ENCODE data around the gene GMDS. TPM values are rescaled to one million over a fixed set of nuclear protein-coding genes. Genes with fewer than 3 reads are reported as not detected.

The GMDS gene
- total and polyA plus RNA-seq, 2 donors (not counting 3 experiments of a cell fraction or from before 2014, with no cell fraction given) = 9.8 to 23.5 TPM

GRCh38 chr6:1729750-1730140 lies 515.7 kb downstream of the GMDS start:
- no peaks in the 10 kb centered on the region for H3K9me3 ChIP-seq (replicated peaks; ENCODE audit: control insufficient read depth, insufficient read depth, low read length)
- no peak overlapping the region for H3K9ac ChIP-seq (replicated peaks; ENCODE audit: extremely low read depth, insufficient read depth, low read length)
- H3K27ac ChIP-seq (ENCODE audit: insufficient read depth, low read depth, low read length) = no peak overlapping the region
- no peaks in the 10 kb centered on the region for H4K20me1 ChIP-seq (replicated peaks; ENCODE audit: control insufficient read depth, extremely low read depth, insufficient read depth, low read length)
- BruUV-seq (replicated peaks) = no TSS peak
- no peak for DNase-seq (ENCODE audit: low read depth, low spot score)
- ChIA-PET POLR2A (no interaction called here), CTCF (interaction anchor here (0.5 to 1.5 kb wide), 4 partner anchors 43 to 172 kb away, joined by 3 to 4 read pairs (median 3); no protein-coding TSS in a partner anchor)
- H3K9me1 ChIP-seq (replicated peaks; ENCODE audit: control insufficient read depth, extremely low read depth, insufficient read depth, low read length) = no peaks in the 10 kb centered on the region
- peaks cover 11% of the 10 kb centered on the region for H3K4me1 ChIP-seq (ENCODE audit: control insufficient read depth, extremely low read depth, insufficient read depth, low read length)
- no peaks in the 10 kb centered on the region for H3K27me3 ChIP-seq (ENCODE audit: control insufficient read depth in 2 of 2, insufficient read depth in 2 of 2, low read length in 2 of 2)
- TF ChIP-seq MAX (IDR thresholded peaks at IDR 0.05; ENCODE audit: insufficient read depth, insufficient read length) (no peak), MYC (IDR thresholded peaks at IDR 0.05; ENCODE audit: low read depth, low read length) (no peak), POLR2A (IDR thresholded peaks at IDR 0.05; ENCODE audit: low read depth, low read length) (no peak), JUN (IDR thresholded peaks at IDR 0.05; ENCODE audit: borderline replicate concordance, insufficient read depth, insufficient read length, low read depth) (no peak), GATA2 (IDR thresholded peaks at IDR 0.05; ENCODE audit: insufficient read depth, insufficient read length, low read depth, low read length) (no peak), CTCF (IDR thresholded peaks at IDR 0.05; ENCODE audit: extremely low read depth in 1 of 2, insufficient read depth in 1 of 2, low read depth in 1 of 2, low read length in 2 of 2) (no peak), FOS (IDR thresholded peaks at IDR 0.05; ENCODE audit: borderline replicate concordance, insufficient read depth, low read length) (no peak), POLR2AphosphoS5 (IDR thresholded peaks at IDR 0.05; ENCODE audit: insufficient read depth, low read depth, low read length) (no peak), EZH2 (IDR thresholded peaks at IDR 0.05; ENCODE audit: borderline replicate concordance, low read depth, low read length, severe bottlenecking) (no peak)
- FAIRE-seq = no peak
- H3K36me3 ChIP-seq (ENCODE audit: control insufficient read depth in 2 of 2, extremely low read depth in 1 of 2, insufficient read depth in 2 of 2, low read length in 2 of 2) = no peaks in the 10 kb centered on the region
- intact Hi-C loops (cut with micrococcal nuclease) (loop anchor here (10.0 kb wide), 1 partner anchor 285 kb away; no protein-coding TSS in a partner anchor), dilution Hi-C loops (cut with MboI; ENCODE audit: extremely low pct_ligation_motif_present, low sequenced_read_pairs) (no loop called here)
- H3K79me2 ChIP-seq (ENCODE audit: control insufficient read depth, insufficient read depth, low read length) = no peaks in the 10 kb centered on the region
- H2AFZ ChIP-seq (ENCODE audit: low read depth, low read length) = no peak overlapping the region
- H3K4me3 ChIP-seq (replicated peaks in 1 of 3; ENCODE audit: insufficient read depth in 1 of 3, low read depth in 1 of 3, low read length in 3 of 3) = no peak overlapping the region
- no peak overlapping the region for H3K4me2 ChIP-seq (ENCODE audit: insufficient read depth, low read length)

Data from endothelial cell of umbilical vein (primary cell).